ENCODE data around the gene UBE2D2.

- TF ChIP-seq JUND (CRISPR knock-in tag; IDR thresholded peaks at IDR 0.05) (no peak), EZH2 (conservative IDR thresholded peaks at IDR 0.05; ENCODE audit: low read depth, low read length) (no peak), TRIM24 (CRISPR knock-in tag; IDR thresholded peaks at IDR 0.05) (no peak), MZF1 (CRISPR knock-in tag; IDR thresholded peaks at IDR 0.05; ENCODE audit: borderline replicate concordance) (no peak), CTCF (CRISPR knock-in tag; IDR thresholded peaks at IDR 0.05) (no peak), NFYC (CRISPR knock-in tag; IDR thresholded peaks at IDR 0.05) (no peak), ZNF331 (CRISPR knock-in tag; IDR thresholded peaks at IDR 0.05) (peak; percentile 57; the same call in 1 of the 2 replicates), MAF1 (CRISPR knock-in tag; IDR thresholded peaks at IDR 0.05; ENCODE audit: borderline replicate concordance) (no peak), RAD21 (CRISPR knock-in tag; IDR thresholded peaks at IDR 0.05) (no peak; the same call in 1 of the 2 replicates), SNRNP70 (IDR thresholded peaks at IDR 0.05; ENCODE audit: low read depth, low read length) (no peak)
- TF ChIP-seq, protein P1, sequence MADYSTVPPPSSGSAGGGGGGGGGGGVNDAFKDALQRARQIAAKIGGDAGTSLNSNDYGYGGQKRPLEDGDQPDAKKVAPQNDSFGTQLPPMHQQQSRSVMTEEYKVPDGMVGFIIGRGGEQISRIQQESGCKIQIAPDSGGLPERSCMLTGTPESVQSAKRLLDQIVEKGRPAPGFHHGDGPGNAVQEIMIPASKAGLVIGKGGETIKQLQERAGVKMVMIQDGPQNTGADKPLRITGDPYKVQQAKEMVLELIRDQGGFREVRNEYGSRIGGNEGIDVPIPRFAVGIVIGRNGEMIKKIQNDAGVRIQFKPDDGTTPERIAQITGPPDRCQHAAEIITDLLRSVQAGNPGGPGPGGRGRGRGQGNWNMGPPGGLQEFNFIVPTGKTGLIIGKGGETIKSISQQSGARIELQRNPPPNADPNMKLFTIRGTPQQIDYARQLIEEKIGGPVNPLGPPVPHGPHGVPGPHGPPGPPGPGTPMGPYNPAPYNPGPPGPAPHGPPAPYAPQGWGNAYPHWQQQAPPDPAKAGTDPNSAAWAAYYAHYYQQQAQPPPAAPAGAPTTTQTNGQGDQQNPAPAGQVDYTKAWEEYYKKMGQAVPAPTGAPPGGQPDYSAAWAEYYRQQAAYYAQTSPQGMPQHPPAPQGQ (CRISPR knock-in tag; IDR thresholded peaks at IDR 0.05; ENCODE audit: borderline replicate concordance): no peak
- TF ChIP-seq, protein P2, sequence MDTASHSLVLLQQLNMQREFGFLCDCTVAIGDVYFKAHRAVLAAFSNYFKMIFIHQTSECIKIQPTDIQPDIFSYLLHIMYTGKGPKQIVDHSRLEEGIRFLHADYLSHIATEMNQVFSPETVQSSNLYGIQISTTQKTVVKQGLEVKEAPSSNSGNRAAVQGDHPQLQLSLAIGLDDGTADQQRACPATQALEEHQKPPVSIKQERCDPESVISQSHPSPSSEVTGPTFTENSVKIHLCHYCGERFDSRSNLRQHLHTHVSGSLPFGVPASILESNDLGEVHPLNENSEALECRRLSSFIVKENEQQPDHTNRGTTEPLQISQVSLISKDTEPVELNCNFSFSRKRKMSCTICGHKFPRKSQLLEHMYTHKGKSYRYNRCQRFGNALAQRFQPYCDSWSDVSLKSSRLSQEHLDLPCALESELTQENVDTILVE (CRISPR knock-in tag; IDR thresholded peaks at IDR 0.05): 0 out of 2 replicates have a peak, but pooled peaks have one; percentile 48
Measured at GRCh38 chr5:139651043-139651834, 90.1 kb downstream of the UBE2D2 start.
